ENCODE measurements around the gene TBC1D22B. TPM values are rescaled to one million over a fixed set of nuclear protein-coding genes. Genes with fewer than 3 reads are reported as not detected.

TBC1D22B gene
- total RNA-seq, 1 experiment from 2014 or later: 11.8 TPM

- Histone ChIP-seq H3K9me3 (no peaks in the 10 kb centered on the region), H3K36me3 (ENCODE audit: control insufficient read depth, insufficient read depth, low read length) (no peaks in the 10 kb centered on the region; the same call in 1 of the 2 replicates), H3K4me3 (ENCODE audit: low read depth, low read length) (no peak overlapping the region), H3K4me1 (no peaks in the 10 kb centered on the region), H3K27me3 (replicated peaks; ENCODE audit: control insufficient read depth, insufficient read depth, low read length) (no peaks in the 10 kb centered on the region)
- H3K4me1 Mint-ChIP-seq (ENCODE audit: low read depth, unreplicated experiment): peaks cover 6% of the 10 kb centered on the region
- BruUV-seq (replicated peaks): no TSS peak
- no peaks in the 10 kb centered on the region for H3K9me3 Mint-ChIP-seq (ENCODE audit: unreplicated experiment)
- intact Hi-C loops (cut with micrococcal nuclease; ENCODE audit: unreplicated experiment): no loop called here
- TF ChIP-seq, protein P1, sequence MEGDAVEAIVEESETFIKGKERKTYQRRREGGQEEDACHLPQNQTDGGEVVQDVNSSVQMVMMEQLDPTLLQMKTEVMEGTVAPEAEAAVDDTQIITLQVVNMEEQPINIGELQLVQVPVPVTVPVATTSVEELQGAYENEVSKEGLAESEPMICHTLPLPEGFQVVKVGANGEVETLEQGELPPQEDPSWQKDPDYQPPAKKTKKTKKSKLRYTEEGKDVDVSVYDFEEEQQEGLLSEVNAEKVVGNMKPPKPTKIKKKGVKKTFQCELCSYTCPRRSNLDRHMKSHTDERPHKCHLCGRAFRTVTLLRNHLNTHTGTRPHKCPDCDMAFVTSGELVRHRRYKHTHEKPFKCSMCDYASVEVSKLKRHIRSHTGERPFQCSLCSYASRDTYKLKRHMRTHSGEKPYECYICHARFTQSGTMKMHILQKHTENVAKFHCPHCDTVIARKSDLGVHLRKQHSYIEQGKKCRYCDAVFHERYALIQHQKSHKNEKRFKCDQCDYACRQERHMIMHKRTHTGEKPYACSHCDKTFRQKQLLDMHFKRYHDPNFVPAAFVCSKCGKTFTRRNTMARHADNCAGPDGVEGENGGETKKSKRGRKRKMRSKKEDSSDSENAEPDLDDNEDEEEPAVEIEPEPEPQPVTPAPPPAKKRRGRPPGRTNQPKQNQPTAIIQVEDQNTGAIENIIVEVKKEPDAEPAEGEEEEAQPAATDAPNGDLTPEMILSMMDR (IDR thresholded peaks at IDR 0.05; ENCODE audit: insufficient read depth in 1 of 2, low read depth in 1 of 2, low read length in 1 of 2, severe bottlenecking in 1 of 2, unreplicated experiment in 1 of 2): no peak
- no peak overlapping the region for H3K27ac Mint-ChIP-seq (ENCODE audit: unreplicated experiment)
- H3K27me3 Mint-ChIP-seq (ENCODE audit: insufficient read depth, unreplicated experiment): no peaks in the 10 kb centered on the region
- no peak for DNase-seq
- peaks cover 8% of the 10 kb centered on the region for H3K36me3 Mint-ChIP-seq (ENCODE audit: insufficient read depth, unreplicated experiment)
- H3K4me3 Mint-ChIP-seq (ENCODE audit: unreplicated experiment): no peak overlapping the region
- ChIA-PET CTCF (no interaction called here), POLR2A (no interaction called here)
Measured at GRCh38 chr6:37265860-37266259, 8.3 kb downstream of the TBC1D22B start.

DNA sequence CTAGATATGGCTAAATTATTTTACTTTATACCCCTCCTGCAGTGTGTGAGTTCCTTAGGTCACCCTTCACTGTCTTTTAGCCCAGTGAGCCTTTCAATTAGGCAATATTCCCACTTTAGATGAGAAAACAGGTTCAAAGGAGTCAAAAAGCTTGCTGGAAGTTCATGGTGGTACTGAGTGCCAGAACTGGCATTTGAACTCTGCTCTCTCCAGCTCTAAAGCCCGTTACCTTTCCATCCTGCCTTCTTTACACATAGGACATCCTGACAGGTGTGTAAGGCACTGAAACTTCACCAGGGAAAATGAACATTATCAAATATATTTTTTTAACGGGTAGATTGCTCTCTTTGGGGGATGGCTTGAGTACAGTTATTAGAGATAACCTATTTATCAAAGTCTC lies 11.5 kb downstream of the TBC1D22B start:
- intact Hi-C loops (cut with micrococcal nuclease; ENCODE audit: unreplicated experiment): no loop called here
- ChIA-PET POLR2A (no interaction called here), CTCF (no interaction called here)
- no TSS peak for BruUV-seq (replicated peaks)
- Histone ChIP-seq H3K36me3 (ENCODE audit: control insufficient read depth, insufficient read depth, low read length) (no peaks in the 10 kb centered on the region; the same call in 1 of the 2 replicates), H3K27me3 (replicated peaks; ENCODE audit: control insufficient read depth, insufficient read depth, low read length) (no peaks in the 10 kb centered on the region), H3K4me1 (no peaks in the 10 kb centered on the region), H3K4me3 (ENCODE audit: low read depth, low read length) (no peak overlapping the region), H3K9me3 (no peaks in the 10 kb centered on the region)
- H3K27me3 Mint-ChIP-seq (ENCODE audit: insufficient read depth, unreplicated experiment): no peaks in the 10 kb centered on the region
- no peaks in the 10 kb centered on the region for H3K36me3 Mint-ChIP-seq (ENCODE audit: insufficient read depth, unreplicated experiment)
- no peaks in the 10 kb centered on the region for H3K9me3 Mint-ChIP-seq (ENCODE audit: unreplicated experiment)
- TF ChIP-seq, protein P1 (IDR thresholded peaks at IDR 0.05; ENCODE audit: insufficient read depth in 1 of 2, low read depth in 1 of 2, low read length in 1 of 2, severe bottlenecking in 1 of 2, unreplicated experiment in 1 of 2): no peak
- DNase-seq: no peak
- H3K4me3 Mint-ChIP-seq (ENCODE audit: unreplicated experiment): no peak overlapping the region
- no peak overlapping the region for H3K27ac Mint-ChIP-seq (ENCODE audit: unreplicated experiment)
- H3K4me1 Mint-ChIP-seq (ENCODE audit: low read depth, unreplicated experiment): no peaks in the 10 kb centered on the region

DNA sequence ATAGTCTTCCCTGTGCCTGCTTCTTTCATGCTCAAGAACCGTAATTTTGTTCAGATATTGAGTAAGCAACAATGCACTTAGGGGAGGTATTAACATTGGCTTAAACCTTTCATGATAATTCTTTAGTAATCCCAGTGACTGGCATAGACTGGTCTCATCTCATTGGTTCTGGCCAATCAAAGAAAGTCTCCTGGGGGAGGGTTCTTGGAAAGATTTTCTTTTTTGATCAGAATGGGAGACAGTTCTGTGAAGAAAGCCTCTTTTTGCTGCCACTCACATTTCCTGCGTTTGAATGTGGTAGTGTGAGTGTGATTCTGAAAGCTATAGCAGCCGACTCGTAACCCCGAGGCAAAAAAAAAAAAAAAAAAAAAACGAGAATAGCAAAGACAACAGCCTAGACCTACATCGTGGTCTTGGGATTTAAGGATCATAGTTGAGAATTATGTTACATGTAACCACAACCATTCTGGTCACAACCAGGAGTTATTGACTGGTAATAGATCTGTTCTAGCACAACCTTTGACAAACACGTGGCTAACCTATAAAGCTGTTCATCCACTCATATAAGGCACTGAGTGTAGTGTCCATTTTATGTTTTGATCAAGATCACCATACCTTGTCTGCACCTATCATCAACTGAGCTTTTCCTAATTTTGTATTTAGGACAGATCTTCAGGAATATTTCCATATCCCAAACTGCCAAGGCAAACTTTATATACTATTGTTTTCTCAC lies 15.4 kb downstream of the TBC1D22B start:
- no peaks in the 10 kb centered on the region for H3K27me3 Mint-ChIP-seq (ENCODE audit: insufficient read depth, unreplicated experiment)
- no peaks in the 10 kb centered on the region for H3K36me3 Mint-ChIP-seq (ENCODE audit: insufficient read depth, unreplicated experiment)
- Histone ChIP-seq H3K9me3 (no peaks in the 10 kb centered on the region), H3K27me3 (replicated peaks; ENCODE audit: control insufficient read depth, insufficient read depth, low read length) (no peaks in the 10 kb centered on the region), H3K4me3 (ENCODE audit: low read depth, low read length) (no peak overlapping the region), H3K36me3 (ENCODE audit: control insufficient read depth, insufficient read depth, low read length) (no peaks in the 10 kb centered on the region; the same call in 1 of the 2 replicates), H3K4me1 (no peaks in the 10 kb centered on the region)
- no peaks in the 10 kb centered on the region for H3K4me1 Mint-ChIP-seq (ENCODE audit: low read depth, unreplicated experiment)
- TF ChIP-seq, protein P1 (IDR thresholded peaks at IDR 0.05; ENCODE audit: insufficient read depth in 1 of 2, low read depth in 1 of 2, low read length in 1 of 2, severe bottlenecking in 1 of 2, unreplicated experiment in 1 of 2): no peak
- intact Hi-C loops (cut with micrococcal nuclease; ENCODE audit: unreplicated experiment): no loop called here
- no TSS peak for BruUV-seq (replicated peaks)
- no peak overlapping the region for H3K27ac Mint-ChIP-seq (ENCODE audit: unreplicated experiment)
- DNase-seq: no peak
- CTCF ChIA-PET: interaction anchor here (0.6 kb wide), 1 partner anchor 1972 kb away, joined by 4 read pairs; no protein-coding TSS in a partner anchor
- no peaks in the 10 kb centered on the region for H3K9me3 Mint-ChIP-seq (ENCODE audit: unreplicated experiment)
- POLR2A ChIA-PET: no interaction called here
- H3K4me3 Mint-ChIP-seq (ENCODE audit: unreplicated experiment): no peak overlapping the region

Data from Caco-2 (cell line).